Activated T-cell treated with anti-CD3 and anti-CD28 coated beads for 24 hours (primary cell): ENCODE data around the gene SEPTIN8.

Experiments
- DNase-seq: peaks from one replicate; pipeline ENCODE4 v3.0.0-alpha.2; 2020; ENCODE audit warnings: low read depth

SEPTIN8 gene

GRCh38 chr5:132748522-132749000 lies 28.5 kb downstream of the SEPTIN8 start:
- DNase-seq = no peak

GRCh38 chr5:132747616-132748440 lies 29.2 kb downstream of the SEPTIN8 start:
- peak; percentile 11 for DNase-seq

- DNase-seq = peak; percentile 45
Observed at GRCh38 chr5:132746954-132747615, 30.0 kb downstream of the SEPTIN8 start, which contains the start of gene CCNI2. CCNI2 (plus strand) TSS chr5:132747426; CDS start chr5:132747496, 70 bp downstream.

- no peak for DNase-seq
Observed at GRCh38 chr5:132746592-132746953, 30.5 kb downstream of the SEPTIN8 start.

GRCh38 chr5:132744659-132745058 lies 32.4 kb downstream of the SEPTIN8 start:
- DNase-seq = no peak

- no peak for DNase-seq
Observed at GRCh38 chr5:132742626-132743025, 34.4 kb downstream of the SEPTIN8 start.

- no peak for DNase-seq
Observed at GRCh38 chr5:132742158-132742557, 34.9 kb downstream of the SEPTIN8 start.

GRCh38 chr5:132739232-132739631 lies 37.8 kb downstream of the SEPTIN8 start:
- DNase-seq = no peak

GRCh38 chr5:132737982-132738681 lies 38.9 kb downstream of the SEPTIN8 start:
- DNase-seq = no peak

GRCh38 chr5:132736853-132737833 lies 39.9 kb downstream of the SEPTIN8 start, which contains the start of gene KIF3A:
KIF3A (minus strand) TSS chr5:132737546; CDS start chr5:132737419, 127 bp downstream.
- DNase-seq = peak; percentile 97

- no peak for DNase-seq
Observed at GRCh38 chr5:132734687-132735086, 42.4 kb downstream of the SEPTIN8 start.

- no peak for DNase-seq
Observed at GRCh38 chr5:132733499-132734148, 43.4 kb downstream of the SEPTIN8 start.

GRCh38 chr5:132729896-132730295 lies 47.1 kb downstream of the SEPTIN8 start:
- DNase-seq = no peak

GRCh38 chr5:132725745-132726144 lies 51.3 kb downstream of the SEPTIN8 start:
- DNase-seq = no peak

- no peak for DNase-seq
Observed at GRCh38 chr5:132718544-132719312, 58.3 kb downstream of the SEPTIN8 start.

GRCh38 chr5:132714456-132715307 lies 62.4 kb downstream of the SEPTIN8 start:
- no peak for DNase-seq

GRCh38 chr5:132708645-132709044 lies 68.4 kb downstream of the SEPTIN8 start:
- DNase-seq = no peak

- DNase-seq = no peak
Observed at GRCh38 chr5:132704875-132705274, 72.2 kb downstream of the SEPTIN8 start.
